ENCODE data around the gene DCDC2C.
"Not testable (repeated sequence)": the region's sequence is repeated elsewhere in the genome, so short reads cannot be mapped to it uniquely, and the experiment has no call there.

DCDC2C gene, protein sequence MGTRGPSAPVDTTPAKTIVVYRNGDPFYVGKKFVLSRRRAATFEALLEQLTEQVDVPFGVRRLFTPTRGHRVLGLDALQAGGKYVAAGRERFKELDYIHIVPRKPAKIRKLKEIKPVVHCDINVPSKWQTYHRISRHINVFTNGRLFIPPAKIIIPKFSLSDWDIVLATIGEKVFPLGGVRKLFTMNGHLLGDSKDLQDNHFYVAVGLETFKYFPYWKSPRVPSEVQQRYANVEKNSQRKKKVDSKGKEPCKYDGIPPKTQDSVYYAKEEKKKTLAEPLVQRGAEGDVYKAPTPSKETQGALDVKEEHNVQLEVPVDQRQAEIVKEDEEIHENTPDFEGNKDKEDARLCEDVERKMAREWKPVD
- 0 reads per million in 2 donors for total RNA-seq

DNA sequence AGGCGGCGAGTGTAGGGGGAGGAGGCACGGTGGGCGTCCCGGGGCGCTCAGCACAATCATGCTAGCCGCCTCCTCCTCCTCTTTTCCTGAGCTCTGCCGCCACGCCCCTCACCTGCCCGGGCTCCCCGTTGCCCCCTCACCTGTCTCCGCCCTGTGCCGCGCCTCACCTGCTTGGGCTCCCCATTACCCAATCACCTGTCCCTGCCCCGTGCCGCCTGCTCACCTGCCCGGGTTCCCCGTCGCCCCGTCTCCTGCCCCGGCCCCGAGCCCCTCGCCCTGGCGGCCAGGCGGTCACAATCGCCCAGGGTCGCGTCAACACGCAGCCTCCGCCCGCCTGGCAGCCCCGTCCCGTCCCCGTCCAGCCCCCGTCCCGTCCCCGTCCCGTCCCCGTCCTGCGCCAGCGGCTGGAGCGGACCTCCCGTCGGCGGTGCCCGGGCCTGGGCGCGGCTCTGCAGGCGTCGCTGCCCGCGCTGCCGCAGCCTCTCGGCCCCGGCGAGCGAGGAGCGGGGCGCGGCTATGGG is at the start of gene DCDC2C:
TSS of gene DCDC2C (plus strand) at position 340 of the 521 bp plus-strand sequence. CDS start at position 517, 177 bp downstream.
- peak; percentile 9 for DNase-seq

DNA sequence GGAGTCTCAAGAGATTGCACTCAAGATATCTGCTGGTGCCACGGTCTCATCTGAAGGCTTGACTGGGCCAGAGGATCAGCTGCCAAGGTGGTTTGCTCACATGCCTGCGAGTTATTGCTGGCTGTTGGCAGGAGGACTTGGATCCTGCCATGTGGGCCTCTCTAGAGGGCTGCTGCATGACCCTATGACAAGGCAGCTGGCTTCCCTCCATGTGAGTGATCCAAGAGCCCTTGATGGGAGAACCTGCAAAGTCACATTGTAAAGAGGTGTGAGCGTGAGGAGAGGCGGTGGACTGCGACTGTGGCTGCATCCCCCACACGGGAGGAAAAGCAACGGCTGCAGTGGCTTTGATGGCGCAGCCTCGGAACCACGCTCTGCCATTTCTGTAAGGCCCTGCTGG is 49.4 kb upstream of the DCDC2C start:
- DNase-seq: no peak

DNA sequence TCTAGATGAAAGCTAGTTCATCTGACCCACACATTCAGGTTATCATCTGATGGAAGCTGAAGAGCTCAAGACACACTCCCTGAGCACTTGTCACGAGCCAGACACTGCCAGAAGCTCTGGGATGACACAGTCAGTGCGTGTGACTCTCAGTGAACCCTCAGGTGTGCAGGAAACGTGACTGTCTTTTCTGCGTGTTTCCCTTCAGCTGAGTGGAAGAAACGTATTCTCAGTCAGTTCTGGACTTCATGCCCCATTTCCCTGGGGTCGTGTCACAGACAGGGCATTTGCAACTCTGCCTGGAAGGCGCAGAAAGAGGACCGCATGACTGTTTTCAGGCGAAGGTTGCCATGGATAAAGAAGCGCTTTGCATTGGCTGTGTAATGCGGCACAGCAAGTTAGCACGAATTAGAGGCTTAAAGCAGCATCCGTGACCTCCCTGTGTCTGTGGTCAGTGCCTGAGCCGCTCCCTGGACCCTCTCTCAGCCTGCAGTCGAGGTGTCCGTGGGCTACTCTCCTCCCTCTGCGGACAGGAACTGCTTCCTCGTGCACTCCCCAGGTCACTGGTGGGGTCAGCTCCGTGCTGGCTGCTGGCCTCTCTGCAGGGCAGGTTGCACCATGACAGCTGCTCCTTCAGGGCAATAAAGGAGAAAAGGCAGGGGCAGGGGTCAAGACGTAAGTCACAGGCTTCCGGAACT is 48.7 kb upstream of the DCDC2C start:
- no peak for DNase-seq

DNA sequence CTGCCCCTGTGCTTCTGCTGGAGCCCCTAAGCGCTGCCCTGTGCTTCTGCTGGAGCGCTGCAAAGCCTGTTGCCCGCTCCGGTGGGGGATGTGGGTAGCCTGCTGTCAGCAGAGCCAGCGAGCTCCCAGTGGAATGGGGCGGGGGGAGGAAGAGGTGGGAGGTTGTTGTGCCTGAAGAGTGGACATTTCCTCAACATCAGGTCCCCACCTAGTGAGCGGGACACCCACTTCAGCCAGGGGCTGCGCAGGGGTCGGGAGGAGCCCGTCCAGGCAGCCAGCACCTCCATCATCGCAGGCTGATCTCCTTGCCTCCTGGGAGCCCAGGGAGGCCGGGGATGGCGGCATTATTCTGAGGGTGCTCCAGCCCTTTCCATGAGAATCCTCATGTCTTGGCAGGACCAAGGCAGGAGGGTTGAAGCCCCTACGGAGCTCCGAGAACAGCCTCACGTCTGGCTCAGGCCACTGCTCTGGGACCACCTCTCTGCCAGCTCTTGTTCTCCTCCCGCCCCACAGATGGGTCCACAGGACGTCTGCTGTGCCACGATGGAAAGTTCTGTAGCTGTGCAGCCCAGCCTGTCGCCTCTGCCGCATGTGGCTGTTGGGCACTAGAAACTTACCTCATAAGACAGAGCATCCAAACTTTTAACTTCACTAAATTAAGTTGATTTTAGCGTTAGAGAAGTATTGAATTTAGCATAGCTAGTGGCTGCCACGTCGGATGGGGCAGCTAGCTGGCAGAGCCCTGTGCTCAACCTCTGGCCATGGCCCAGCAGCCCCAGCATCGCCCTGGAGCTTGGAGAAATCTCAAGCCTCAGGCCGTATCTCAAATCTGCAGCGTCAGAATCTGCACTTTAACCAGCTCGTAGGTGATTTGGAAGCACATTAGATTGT is 47.3 kb upstream of the DCDC2C start:
- DNase-seq: no peak

DNA sequence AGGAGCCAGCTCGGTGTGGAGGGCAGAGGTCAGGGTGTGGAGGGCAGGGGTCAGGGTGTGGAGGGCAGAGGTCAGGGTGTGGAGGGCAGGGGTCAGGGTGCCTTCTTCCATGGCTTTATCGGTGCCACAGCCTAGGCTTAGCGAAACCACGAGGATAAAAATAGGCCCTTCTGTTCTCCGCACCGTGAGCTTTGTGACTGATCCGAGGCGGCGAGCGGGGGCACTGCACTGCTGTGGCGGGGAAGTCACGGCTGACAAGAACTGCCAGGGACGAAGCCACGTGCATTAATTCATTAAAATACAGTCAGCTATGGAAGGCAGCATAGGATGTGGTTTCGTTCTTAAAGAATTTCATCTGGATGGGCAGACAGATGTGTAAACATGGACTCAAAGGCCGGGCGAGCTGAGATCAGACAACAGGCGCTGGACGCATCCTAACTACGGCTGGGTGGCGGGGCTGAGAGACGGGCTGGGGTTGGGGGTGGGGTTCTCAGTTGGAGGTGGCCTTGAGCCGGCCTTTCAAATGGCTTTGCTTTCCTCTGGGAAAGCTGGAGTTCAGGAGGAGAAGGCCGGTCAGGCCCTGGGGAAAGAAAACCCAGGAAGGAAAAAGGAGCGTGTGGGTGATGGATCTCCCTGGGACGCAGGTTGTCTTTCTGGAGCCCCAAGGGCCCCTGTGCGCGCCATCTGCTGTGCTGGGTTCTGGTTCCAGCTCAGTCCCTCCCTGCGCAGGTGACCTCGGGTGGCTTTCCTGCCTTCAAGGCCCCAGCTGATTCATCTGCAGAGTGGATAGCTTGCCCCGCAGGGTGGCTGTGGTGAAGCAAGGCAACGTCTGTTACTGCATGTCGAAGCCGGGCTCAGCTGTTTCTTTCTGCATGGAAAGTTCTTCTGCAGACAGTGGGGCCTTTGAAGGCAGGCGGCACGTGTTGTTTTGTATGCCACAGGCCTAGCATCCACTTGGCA is 46.3 kb upstream of the DCDC2C start:
- DNase-seq: no peak

DNA sequence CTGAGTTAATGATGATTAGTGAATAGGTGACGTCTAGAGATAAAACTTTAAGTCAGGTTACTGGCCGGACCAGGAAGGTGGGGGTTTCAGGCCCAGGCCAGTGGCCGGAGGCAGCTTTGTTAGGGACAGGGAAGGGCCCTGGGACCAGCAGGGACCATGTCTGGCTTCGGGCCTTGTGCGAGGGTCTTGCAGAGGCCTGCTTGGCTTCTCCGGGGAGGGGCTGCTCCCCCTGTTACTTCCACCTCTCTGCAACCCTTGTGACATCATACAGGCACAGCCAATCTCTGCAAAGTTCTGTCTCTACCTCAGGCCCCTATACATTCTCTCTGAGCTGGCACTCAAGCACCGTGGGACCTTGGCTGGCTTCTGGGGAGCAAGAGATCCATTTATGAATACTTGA is 45.5 kb upstream of the DCDC2C start, which contains the start of gene ALLC:
TSS of gene ALLC (plus strand) at position 320 of the 400 bp plus-strand sequence. CDS start 12,958 bp downstream, outside the sequence.
- no peak for DNase-seq

DNA sequence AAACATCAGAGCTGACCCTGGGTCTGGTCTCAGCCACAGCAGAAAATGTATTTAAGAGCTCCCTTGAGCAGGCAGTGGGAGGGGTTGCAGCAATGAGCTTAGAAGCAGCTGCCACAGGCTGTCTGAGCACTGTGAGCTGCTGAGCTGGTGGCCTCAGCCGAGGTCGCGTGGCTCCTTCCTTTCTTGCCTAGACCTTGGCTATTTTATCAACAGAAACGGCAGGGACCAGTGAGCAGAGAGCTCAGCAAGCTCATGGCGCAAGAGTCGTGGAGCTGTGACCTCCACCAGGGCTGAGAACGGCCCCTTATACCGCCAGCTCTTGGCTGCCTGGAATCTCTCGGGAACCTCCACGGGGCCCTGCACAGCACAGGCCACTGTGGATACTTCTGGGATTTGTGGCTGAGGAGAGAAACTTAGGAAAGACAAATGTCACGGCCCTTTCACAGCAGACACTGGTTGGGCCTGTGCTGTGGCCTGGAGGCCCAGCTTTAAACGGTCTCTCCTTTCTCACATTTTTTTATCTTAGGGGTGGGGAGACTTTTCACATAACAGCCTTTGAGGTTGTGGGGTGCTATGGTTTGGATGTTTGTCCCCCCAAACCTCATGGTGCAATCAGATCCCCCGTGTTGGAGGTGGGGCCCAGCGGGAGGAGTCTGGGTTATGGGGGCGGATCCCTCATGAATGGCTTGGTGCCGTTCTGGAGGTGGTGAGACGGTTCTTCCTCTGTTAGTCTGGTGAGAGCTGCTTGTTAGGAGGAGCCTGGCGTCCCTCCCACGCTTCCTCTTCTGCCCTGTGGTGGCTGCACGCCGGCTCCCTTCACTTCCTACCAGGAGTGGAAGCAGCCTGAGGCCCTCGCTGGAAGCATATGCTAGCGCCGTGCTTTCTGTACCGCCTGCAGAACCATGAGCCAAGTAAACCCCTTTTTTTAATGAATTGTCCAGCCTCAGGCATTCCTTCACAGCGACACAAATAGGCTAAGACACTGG is 43.6 kb upstream of the DCDC2C start:
- DNase-seq: no peak

DNA sequence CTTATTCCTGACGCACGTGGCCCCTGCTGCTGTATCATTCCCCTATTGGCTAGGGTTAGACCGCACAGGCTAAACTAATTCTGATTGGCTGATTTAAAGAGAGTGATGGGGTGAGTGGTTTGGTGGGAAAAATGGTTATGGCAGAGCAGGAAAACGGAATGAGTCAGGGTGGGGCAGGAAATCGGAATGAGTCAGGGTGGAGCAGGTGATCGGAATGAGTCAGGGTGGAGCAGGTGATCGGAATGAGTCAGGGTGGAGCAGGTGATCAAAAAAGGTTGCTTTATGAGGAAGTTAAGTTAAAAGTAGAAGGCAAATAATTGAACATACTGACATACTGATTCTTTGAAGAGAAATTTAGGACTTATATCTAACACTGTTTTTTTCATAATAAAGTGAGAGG is 42.7 kb upstream of the DCDC2C start:
- DNase-seq: not testable (repeated sequence)

DNA sequence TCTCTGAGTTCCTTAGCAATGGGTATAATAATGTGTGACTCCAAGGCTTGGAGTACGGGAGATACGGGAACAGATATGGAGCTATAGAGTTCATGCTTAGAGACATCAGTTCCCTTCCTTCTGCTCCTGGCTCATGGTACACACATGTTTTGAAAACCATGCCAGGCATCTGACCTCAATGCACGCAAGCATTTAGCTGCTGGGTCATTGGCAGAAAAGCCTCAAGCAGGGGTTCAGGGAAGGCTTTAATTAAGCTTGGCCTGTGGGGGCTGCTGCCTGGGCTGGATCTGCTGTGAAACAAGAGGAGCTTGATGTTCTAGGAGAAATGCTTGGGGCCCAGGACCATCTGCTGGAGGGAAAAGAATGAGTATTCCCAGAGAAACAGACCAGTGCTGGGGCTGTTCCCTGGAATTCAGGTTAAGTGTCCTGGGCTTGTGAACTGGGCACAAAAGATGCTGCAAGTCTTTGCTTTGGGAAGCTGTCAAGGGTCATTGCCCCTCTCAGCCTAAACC is 42.2 kb upstream of the DCDC2C start:
- DNase-seq: no peak

DNA sequence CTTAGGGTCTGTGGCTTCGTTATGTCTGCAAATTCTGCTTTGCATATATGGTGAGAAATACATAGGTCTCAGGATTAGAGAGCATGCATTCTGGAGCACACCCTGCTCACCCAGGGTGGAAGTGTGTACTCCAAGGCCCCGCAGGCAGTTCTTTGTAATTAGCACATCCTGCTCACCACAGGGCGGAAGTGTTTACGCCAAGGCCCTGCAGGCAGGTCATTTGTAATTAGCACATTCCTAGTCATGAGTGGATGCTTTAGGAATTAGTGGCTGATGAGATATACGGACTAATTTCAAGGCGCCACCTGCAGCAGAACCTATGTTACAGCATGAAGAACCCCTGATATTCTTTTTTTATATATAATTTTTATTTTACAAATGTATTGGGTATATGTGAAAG is 41.1 kb upstream of the DCDC2C start:
- DNase-seq: no peak

DNA sequence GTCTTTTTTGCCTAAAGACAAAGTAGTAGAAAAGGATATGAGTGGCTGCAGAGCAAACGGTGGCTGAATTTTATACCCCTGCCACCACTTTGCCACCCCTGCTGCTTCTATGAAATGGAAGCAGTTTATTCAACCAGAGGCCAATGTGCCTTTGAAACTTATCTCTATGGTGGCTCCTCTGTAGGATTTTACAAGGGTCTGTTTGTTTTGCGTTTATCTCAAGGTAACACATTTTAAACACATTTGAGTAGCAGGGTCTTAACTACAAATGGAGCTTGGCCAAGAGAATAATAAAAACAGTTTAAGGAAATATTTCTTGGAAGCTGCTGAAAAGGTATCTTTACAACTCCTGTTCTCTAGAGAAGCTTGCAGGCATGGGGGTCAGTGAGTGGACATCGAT is 39.3 kb upstream of the DCDC2C start:
- no peak for DNase-seq

DNA sequence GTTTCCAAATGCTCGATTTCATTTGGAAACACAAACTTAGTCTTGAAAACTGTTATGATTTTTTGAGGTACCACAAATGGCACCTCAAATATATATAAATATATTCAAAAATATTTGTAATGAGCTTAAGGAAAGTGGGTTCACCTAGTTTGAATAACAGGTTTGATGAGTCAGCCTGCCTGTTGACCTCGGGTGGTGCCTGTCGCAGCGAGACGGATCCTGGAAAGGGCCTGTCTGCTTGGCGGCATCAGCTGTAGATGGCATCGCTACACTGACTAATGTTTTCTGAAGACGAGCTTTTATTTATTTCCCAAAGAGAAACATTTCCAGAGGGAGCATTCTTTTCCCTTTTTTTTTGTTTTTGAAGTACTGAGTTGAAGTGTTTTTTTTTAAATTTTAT is 38.5 kb upstream of the DCDC2C start:
- DNase-seq: no peak

DNA sequence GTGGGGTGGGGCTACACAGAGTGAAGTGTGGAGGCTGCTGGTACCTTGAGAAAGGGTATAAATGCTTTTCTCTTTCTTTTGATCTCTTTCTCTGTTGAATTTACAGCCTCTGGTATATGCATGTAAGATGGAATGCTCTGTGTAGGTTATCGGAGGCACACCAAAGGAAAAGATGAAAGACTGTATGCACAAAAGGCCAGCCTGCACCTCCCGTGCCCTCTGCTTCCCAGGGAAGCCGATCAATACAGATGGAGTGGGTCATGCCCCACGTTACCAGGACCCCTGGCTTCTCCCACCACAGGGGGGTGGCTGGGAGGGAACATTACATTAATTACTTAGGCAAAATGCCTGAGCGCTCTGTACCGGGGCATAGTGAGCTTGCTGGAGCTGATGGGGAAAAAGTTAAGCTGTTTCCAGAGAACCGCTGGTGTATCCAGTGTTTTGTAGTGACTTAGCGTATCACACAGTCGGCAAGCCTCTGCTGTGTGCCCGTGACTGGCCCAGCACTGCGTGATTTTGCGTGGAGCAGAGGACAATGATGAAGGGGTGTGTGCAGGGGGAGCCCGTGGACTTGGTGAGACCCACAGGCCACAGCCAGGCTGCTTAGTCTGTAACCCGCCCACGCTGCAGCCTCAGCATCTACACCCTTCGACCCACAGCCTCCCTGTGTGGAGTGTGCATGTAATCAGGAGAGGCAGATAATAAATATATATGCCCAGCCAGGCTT is 37.3 kb upstream of the DCDC2C start:
- no peak for DNase-seq

DNA sequence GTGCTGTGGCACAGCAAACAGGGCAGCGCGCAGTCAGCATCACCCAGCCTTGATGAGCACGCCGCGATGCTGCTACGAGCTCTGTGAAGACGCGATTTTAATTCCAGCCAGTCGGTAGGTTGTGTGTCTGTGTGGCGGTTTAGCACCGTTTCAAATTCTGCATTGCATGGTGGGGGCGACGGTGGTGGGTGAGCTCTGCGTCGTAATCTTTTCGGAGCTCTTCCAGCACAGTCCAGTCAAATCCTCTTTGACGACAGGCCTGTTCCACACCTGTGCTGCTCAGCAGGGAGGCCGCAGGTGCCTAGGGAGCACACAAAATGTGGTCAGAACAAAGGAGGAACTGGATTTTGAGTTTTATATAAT is 36.8 kb upstream of the DCDC2C start:
- DNase-seq: no peak

DNA sequence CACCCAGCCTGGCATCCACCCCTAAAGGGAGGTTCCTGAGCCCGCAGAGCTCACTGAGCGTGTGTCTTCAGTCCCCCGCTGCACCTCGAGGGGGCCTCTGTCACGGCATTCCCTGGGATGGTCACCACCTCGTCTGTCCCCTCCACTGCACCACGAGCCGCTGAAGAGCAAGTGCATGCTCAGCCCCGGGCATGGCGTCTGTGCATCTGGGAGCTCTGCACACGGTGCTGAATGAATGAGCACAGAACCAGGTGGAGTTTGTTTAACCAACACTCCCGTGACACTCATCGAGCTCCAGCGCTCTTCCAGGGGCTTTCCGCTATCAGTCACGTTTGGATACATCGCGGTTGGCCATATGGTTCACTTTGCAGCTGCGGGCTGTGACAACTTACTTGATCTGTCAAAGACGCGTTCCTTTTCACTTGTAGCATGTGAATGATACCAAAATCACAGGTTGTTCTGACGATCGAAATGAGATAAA is 36.2 kb upstream of the DCDC2C start:
- DNase-seq: no peak

DNA sequence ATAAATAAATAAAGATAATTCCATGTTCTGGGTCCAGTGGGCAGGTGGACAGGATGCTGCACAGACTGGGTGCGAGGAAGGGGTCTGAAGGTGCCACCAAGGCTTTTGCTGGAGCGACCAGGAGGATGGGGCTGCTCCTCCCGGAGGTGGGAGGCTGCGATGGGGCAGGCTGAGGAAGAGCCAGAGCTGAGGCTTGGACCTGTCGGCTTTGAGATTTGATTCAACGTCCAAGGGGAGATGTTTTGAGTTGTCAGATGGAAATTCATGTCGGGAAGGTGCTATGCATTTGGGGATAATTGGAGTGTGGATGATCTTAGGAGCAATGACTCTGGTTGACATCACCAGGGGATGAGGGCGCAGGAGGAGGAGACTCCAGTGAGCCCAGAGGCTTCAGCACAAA is 33.7 kb upstream of the DCDC2C start:
- no peak for DNase-seq

DNA sequence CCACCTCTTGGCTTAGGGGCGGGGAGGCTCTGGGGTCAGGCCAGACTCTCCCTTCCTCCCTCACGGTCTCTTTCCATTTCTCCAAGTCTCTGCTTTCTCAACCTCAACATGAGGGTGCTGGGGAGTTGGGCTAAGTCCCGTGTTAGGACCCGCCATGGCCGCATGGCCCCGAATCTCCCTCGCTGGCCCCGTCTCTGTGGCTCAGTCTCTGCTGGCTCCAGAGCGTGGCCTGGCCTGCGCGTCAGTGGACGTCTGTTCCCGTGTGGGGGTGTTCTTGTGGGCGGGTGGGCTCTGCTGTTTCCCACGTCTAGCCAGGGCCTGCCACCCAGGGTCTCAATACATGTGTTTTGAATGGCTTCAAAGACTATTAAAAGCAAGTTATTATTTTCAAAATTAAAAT is 33.0 kb upstream of the DCDC2C start:
- DNase-seq: no peak

DNA sequence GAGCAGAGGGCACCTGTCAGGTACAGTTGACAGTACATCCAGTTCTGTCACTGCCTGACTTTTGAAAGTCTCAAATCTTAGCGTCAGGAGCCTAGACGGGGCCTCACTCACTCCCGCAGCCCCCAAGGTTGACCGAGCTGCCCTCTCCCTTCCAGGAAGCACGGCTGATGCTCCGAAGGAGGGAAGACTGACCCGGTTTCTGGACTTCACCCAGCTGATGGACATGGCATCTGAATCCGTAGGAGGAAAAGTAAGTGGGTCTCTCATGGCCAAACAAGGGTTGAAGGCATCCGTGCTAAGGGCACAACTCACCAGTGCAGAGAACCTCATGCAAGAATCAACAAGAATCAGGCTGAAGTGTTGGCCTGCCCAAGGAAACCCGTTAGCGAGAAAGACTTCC is 32.4 kb upstream of the DCDC2C start:
- DNase-seq: no peak
